Stomach smooth muscle (tissue), 2 donors: ENCODE data around the gene CIBAR2.
A peak's percentile ranks its signal among the peaks of the same experiment; 100 is the strongest.

Experiments
- H3K27ac ChIP-seq: one replicate; pipeline ENCODE4 v1.7.0; 2013; ENCODE audit warnings: mild to moderate bottlenecking, low read length, inconsistent platforms
- H3K27me3 ChIP-seq, 2 donors: one replicate each; pipeline ENCODE4 v1.7.0; 2013; ENCODE audit warnings: low read length in 2 of 2; ENCODE audit not compliant: insufficient read depth in 2 of 2, control insufficient read depth in 1 of 2
- H3K36me3 ChIP-seq, 2 donors: one replicate each; pipeline ENCODE4 v1.7.0; 2013; ENCODE audit warnings: low read length in 2 of 2; ENCODE audit not compliant: control insufficient read depth in 2 of 2, insufficient read depth in 2 of 2
- H3K4me1 ChIP-seq: one replicate; pipeline ENCODE4 v1.7.0; 2013; ENCODE audit warnings: low read length; ENCODE audit not compliant: control insufficient read depth, insufficient read depth
- H3K4me3 ChIP-seq, 2 donors: one replicate each; pipeline ENCODE4 v1.7.0; 2013; ENCODE audit warnings: low read length in 2 of 2
- H3K9ac ChIP-seq, 2 donors: one replicate each; pipeline ENCODE4 v1.7.0; 2013; ENCODE audit warnings: low read length in 2 of 2, mild to moderate bottlenecking in 1 of 2
- H3K9me3 ChIP-seq, 2 donors: one replicate each; pipeline ENCODE4 v1.7.0; 2013; ENCODE audit warnings: low read length in 2 of 2; ENCODE audit not compliant: control insufficient read depth in 2 of 2
- donor health status: healthy.
- donor health status: Pancreatic carcinoma.

CIBAR2 gene

GRCh38 chr16:85136702-85137322 lies 24.5 kb upstream of the CIBAR2 start:
- peak overlapping the region in 1 of 2 donors; percentile 25 for H3K9ac ChIP-seq

GRCh38 chr16:85136213-85136701 lies 24.0 kb upstream of the CIBAR2 start:
- H3K36me3 ChIP-seq: no peaks in the 10 kb centered on the region
- peak overlapping the region in 1 of 2 donors; percentile 64 for H3K4me3 ChIP-seq
- H3K4me1 ChIP-seq: peaks cover 26% of the 10 kb centered on the region
- no peaks in the 10 kb centered on the region for H3K27me3 ChIP-seq
- peak overlapping the region; percentile 62 for H3K27ac ChIP-seq
- no peaks in the 10 kb centered on the region for H3K9me3 ChIP-seq
- no peak overlapping the region for H3K9ac ChIP-seq

More at GRCh38 chr16:85136702-85137322, 24.5 kb upstream of the CIBAR2 start:
- Histone ChIP-seq H3K27ac (peak overlapping the region; percentile 62), H3K9me3 (no peaks in the 10 kb centered on the region), H3K27me3 (no peaks in the 10 kb centered on the region), H3K4me1 (peaks cover 25% of the 10 kb centered on the region), H3K36me3 (no peaks in the 10 kb centered on the region), H3K4me3 (peak overlapping the region; percentile 64 to 67)

- Histone ChIP-seq H3K9me3 (no peaks in the 10 kb centered on the region), H3K4me3 (no peak overlapping the region), H3K36me3 (no peaks in the 10 kb centered on the region), H3K9ac (no peak overlapping the region), H3K27me3 (no peaks in the 10 kb centered on the region), H3K4me1 (peaks cover 41% of the 10 kb centered on the region), H3K27ac (no peak overlapping the region)
These were observed 22.5 kb upstream of the CIBAR2 start for GRCh38 chr16:85134789-85135142.

- no peak overlapping the region for H3K4me3 ChIP-seq
- H3K27ac ChIP-seq: no peak overlapping the region
- H3K36me3 ChIP-seq: no peaks in the 10 kb centered on the region
- no peak overlapping the region for H3K9ac ChIP-seq
- no peaks in the 10 kb centered on the region for H3K27me3 ChIP-seq
- peaks cover 43% of the 10 kb centered on the region for H3K4me1 ChIP-seq
- H3K9me3 ChIP-seq: no peaks in the 10 kb centered on the region
These were observed 22.0 kb upstream of the CIBAR2 start for GRCh38 chr16:85134076-85134788.

- peaks cover 42% of the 10 kb centered on the region for H3K4me1 ChIP-seq
These were observed 21.0 kb upstream of the CIBAR2 start for GRCh38 chr16:85133290-85133599.

GRCh38 chr16:85132456-85133289 lies 20.4 kb upstream of the CIBAR2 start:
- H3K4me1 ChIP-seq: peaks cover 41% of the 10 kb centered on the region
- no peaks in the 10 kb centered on the region for H3K27me3 ChIP-seq
- H3K4me3 ChIP-seq: no peak overlapping the region
- H3K36me3 ChIP-seq: no peaks in the 10 kb centered on the region
- H3K27ac ChIP-seq: no peak overlapping the region
- no peaks in the 10 kb centered on the region for H3K9me3 ChIP-seq
- no peak overlapping the region for H3K9ac ChIP-seq

More at GRCh38 chr16:85133290-85133599, 21.0 kb upstream of the CIBAR2 start:
- Histone ChIP-seq H3K9me3 (no peaks in the 10 kb centered on the region), H3K36me3 (no peaks in the 10 kb centered on the region), H3K4me3 (no peak overlapping the region), H3K9ac (no peak overlapping the region), H3K27ac (no peak overlapping the region), H3K27me3 (no peaks in the 10 kb centered on the region)

GRCh38 chr16:85130705-85131028 lies 18.4 kb upstream of the CIBAR2 start:
- H3K4me1 ChIP-seq: peaks cover 40% of the 10 kb centered on the region
- no peaks in the 10 kb centered on the region for H3K27me3 ChIP-seq
- H3K36me3 ChIP-seq: no peaks in the 10 kb centered on the region
- H3K9me3 ChIP-seq: no peaks in the 10 kb centered on the region
- H3K27ac ChIP-seq: peak overlapping the region; percentile 58
- H3K9ac ChIP-seq: peak overlapping the region; percentile 17 to 36
- H3K4me3 ChIP-seq: peak overlapping the region in 1 of 2 donors; percentile 35

- Histone ChIP-seq H3K27me3 (no peaks in the 10 kb centered on the region), H3K36me3 (no peaks in the 10 kb centered on the region), H3K4me1 (peaks cover 40% of the 10 kb centered on the region), H3K4me3 (peak overlapping the region in 1 of 2 donors; percentile 35), H3K9me3 (no peaks in the 10 kb centered on the region), H3K9ac (peak overlapping the region; percentile 17 to 51), H3K27ac (peak overlapping the region; percentile 58)
These were observed 17.8 kb upstream of the CIBAR2 start for GRCh38 chr16:85129876-85130704.

GRCh38 chr16:85128079-85128837 lies 16.0 kb upstream of the CIBAR2 start:
- no peaks in the 10 kb centered on the region for H3K27me3 ChIP-seq
- no peak overlapping the region for H3K4me3 ChIP-seq
- peaks cover 48% of the 10 kb centered on the region for H3K4me1 ChIP-seq
- H3K27ac ChIP-seq: no peak overlapping the region
- no peak overlapping the region for H3K9ac ChIP-seq
- H3K36me3 ChIP-seq: no peaks in the 10 kb centered on the region
- H3K9me3 ChIP-seq: no peaks in the 10 kb centered on the region

GRCh38 chr16:85127379-85127723 lies 15.1 kb upstream of the CIBAR2 start:
- H3K4me1 ChIP-seq: peaks cover 48% of the 10 kb centered on the region
- H3K27ac ChIP-seq: no peak overlapping the region
- H3K27me3 ChIP-seq: no peaks in the 10 kb centered on the region
- no peak overlapping the region for H3K9ac ChIP-seq
- no peaks in the 10 kb centered on the region for H3K9me3 ChIP-seq
- H3K36me3 ChIP-seq: no peaks in the 10 kb centered on the region
- H3K4me3 ChIP-seq: no peak overlapping the region
